T-cell (primary cell): ENCODE results near the gene TAF11L5. TPM values are rescaled to one million over a fixed set of nuclear protein-coding genes. Genes with fewer than 3 reads are reported as not detected.
"Not testable (repeated sequence)": the region's sequence is repeated elsewhere in the genome, so short reads cannot be mapped to it uniquely, and the experiment has no call there.

Experiments
- ATAC-seq, 4 experiments: fragments of 200-7000 bp in 3 of 4; fragments of 150-1000 bp in 1 of 4; cut with Tn5 transposase; replicated peaks in 1 of 4; 1 replicate in 3 of 4; 2 replicates in 1 of 4; pipeline ENCODE4 v1.10.0; 2021; ENCODE audit warnings: moderate library complexity in 3 of 4, mild to moderate bottlenecking in 2 of 4, moderate number of reproducible peaks in 1 of 4
- CTCF ChIA-PET, 2 donors: fragments of 300-600 bp; sonication (Branson Sonifier 250); formaldehyde crosslinking; loops; one replicate each; lab custom pipeline; 2022; ENCODE audit warnings: antibody characterized with exemption in 2 of 2; lab: Charles Lee
- POLR2A ChIA-PET, 2 donors: fragments of 300-600 bp; sonication (Branson Sonifier 250); formaldehyde crosslinking; loops; one replicate each; lab custom pipeline; 2022; ENCODE audit warnings: antibody characterized with exemption in 2 of 2; lab: Charles Lee
- DNase-seq, 35 experiments: peaks; one replicate each; pipeline versions ENCODE4 v3.0.0 to v3.0.0-alpha.2; 2013 to 2023
- H3K27ac ChIP-seq: one replicate; pipeline ENCODE4 v1.5.1; 2013; ENCODE audit warnings: low read length
- H3K27me3 ChIP-seq, 2 experiments: replicated peaks in 1 of 2; 1 replicate in 1 of 2; 2 replicates in 1 of 2; pipeline versions ENCODE4 v1.6.1 to v1.7.0; 2013; ENCODE audit warnings: low read length in 1 of 2, mixed read lengths in 1 of 2; ENCODE audit not compliant: control insufficient read depth in 2 of 2, insufficient read depth in 2 of 2; ENCODE audit errors: extremely low read depth in 1 of 2
- H3K36me3 ChIP-seq, 2 donors: 1 replicate in 1 of 2; 2 replicates in 1 of 2; pipeline versions ENCODE4 v1.6.1 to v1.7.0; 2013; ENCODE audit warnings: low read length in 1 of 2; ENCODE audit not compliant: control insufficient read depth in 2 of 2, insufficient read depth in 1 of 2; ENCODE audit errors: extremely low read depth in 1 of 2
- H3K4me1 ChIP-seq, 2 experiments: 1 replicate in 1 of 2; 2 replicates in 1 of 2; pipeline versions ENCODE4 v1.6.1 to v1.7.0; 2013; ENCODE audit warnings: low read length in 2 of 2, mixed read lengths in 1 of 2; ENCODE audit not compliant: insufficient read depth in 2 of 2, control insufficient read depth in 1 of 2; ENCODE audit errors: extremely low read depth in 1 of 2
- H3K4me3 ChIP-seq, 2 donors: 1 replicate in 1 of 2; 2 replicates in 1 of 2; pipeline versions ENCODE4 v1.5.1 to v1.7.0; 2013; ENCODE audit warnings: mild to moderate bottlenecking in 2 of 2, low read length in 1 of 2, moderate library complexity in 1 of 2; ENCODE audit not compliant: control insufficient read depth in 1 of 2; ENCODE audit errors: extremely low read depth in 1 of 2
- H3K9me3 ChIP-seq: 2 replicates; pipeline ENCODE4 v1.7.0; 2013
- H3K27ac Mint-ChIP-seq, 2 donors: one replicate each; pipeline ENCODE4 v1.8.0; 2020 to 2021; ENCODE audit warnings: mild to moderate bottlenecking in 2 of 2, mixed read lengths in 2 of 2
- H3K27me3 Mint-ChIP-seq, 2 donors: one replicate each; pipeline ENCODE4 v1.8.0; 2021 to 2022; ENCODE audit warnings: mixed read lengths in 2 of 2
- H3K36me3 Mint-ChIP-seq: one replicate; pipeline ENCODE4 v1.8.0; 2021; ENCODE audit warnings: mixed read lengths
- H3K4me1 Mint-ChIP-seq, 3 donors: one replicate each; pipeline ENCODE4 v1.8.0; 2020 to 2022; ENCODE audit warnings: mixed read lengths in 3 of 3, mild to moderate bottlenecking in 1 of 3
- H3K4me3 Mint-ChIP-seq, 3 donors: one replicate each; pipeline ENCODE4 v1.8.0; 2020 to 2022; ENCODE audit warnings: mild to moderate bottlenecking in 3 of 3, mixed read lengths in 3 of 3, moderate library complexity in 3 of 3
- H3K9me3 Mint-ChIP-seq, 3 donors: one replicate each; pipeline ENCODE4 v1.8.0; 2020 to 2022; ENCODE audit warnings: mixed read lengths in 3 of 3
- WGBS: methylation state at CpG from one replicate; pipeline ENCODE4 v1.1.5; 2013; ENCODE audit warnings: missing lambda C conversion rate; ENCODE audit not compliant: insufficient coverage; 5-methylcytosine and 5-hydroxymethylcytosine counted together
- total RNA-seq, 35 experiments: library from RNA in 6 of 35; stranded (reverse) in 6 of 35; fragments of 120-200 nt in 1 of 35; gene quantifications; one replicate each; pipeline versions ENCODE4 v1.2.1 to v1.2.4 and lab custom pipeline; 2013 to 2026

The TAF11L5 gene
- not detected for total RNA-seq
- not detected for total RNA-seq (2013)
- 0 reads per million in 29 experiments for total RNA-seq (lab: John Stamatoyannopoulos, UW)

GRCh38 chr5:17524935-17525334 lies at the start of gene TAF11L5:
Gene TAF11L5 (plus strand): TSS chr5:17525235.
- POLR2A ChIA-PET, CTCF ChIA-PET, H3K36me3 ChIP-seq: not testable (repeated sequence)

GRCh38 chr5:17477043-17477442 lies 48.0 kb upstream of the TAF11L5 start:
- no peaks in the 10 kb centered on the region for H3K27me3 Mint-ChIP-seq

More at GRCh38 chr5:17524935-17525334, at the start of gene TAF11L5:
- not testable (repeated sequence) for H3K27me3 ChIP-seq, H3K9me3 Mint-ChIP-seq, H3K27me3 Mint-ChIP-seq, H3K27ac ChIP-seq, H3K4me1 Mint-ChIP-seq, ATAC-seq, H3K4me1 ChIP-seq, DNase-seq, H3K27ac Mint-ChIP-seq, H3K4me3 ChIP-seq, H3K36me3 Mint-ChIP-seq, H3K9me3 ChIP-seq, H3K4me3 Mint-ChIP-seq
- no CpG with 5 or more reads among the region's 15 CpGs for whole genome bisulfite sequencing

GRCh38 chr5:17477573-17478265 lies 47.3 kb upstream of the TAF11L5 start:
- ChIA-PET CTCF (no interaction called here), POLR2A (no interaction called here)
- no peaks in the 10 kb centered on the region for H3K4me1 ChIP-seq
- Mint-ChIP-seq H3K9me3 (peaks cover 0 to 7% (median 3%) of the 10 kb centered on the region in 3 donors), H3K27me3 (no peaks in the 10 kb centered on the region), H3K27ac (no peak overlapping the region), H3K36me3 (no peaks in the 10 kb centered on the region), H3K4me1 (no peaks in the 10 kb centered on the region), H3K4me3 (no peak overlapping the region)
- WGBS, result 88% methylated on average over 2 of the region's 7 CpGs
- no peaks in the 10 kb centered on the region for H3K9me3 ChIP-seq
- DNase-seq (no peak), ATAC-seq (no peak)
- no peaks in the 10 kb centered on the region for H3K36me3 ChIP-seq
- H3K4me3 ChIP-seq, result no peak overlapping the region
- H3K27ac ChIP-seq, result no peak overlapping the region
- H3K27me3 ChIP-seq, result no peaks in the 10 kb centered on the region

More at GRCh38 chr5:17477043-17477442, 48.0 kb upstream of the TAF11L5 start:
- Mint-ChIP-seq H3K4me3 (no peak overlapping the region), H3K4me1 (no peaks in the 10 kb centered on the region), H3K36me3 (no peaks in the 10 kb centered on the region), H3K9me3 (peaks cover 0 to 9% (median 6%) of the 10 kb centered on the region in 3 donors), H3K27ac (no peak overlapping the region)
- no peaks in the 10 kb centered on the region for H3K9me3 ChIP-seq
- ATAC-seq (no peak), DNase-seq (no peak)
- H3K27me3 ChIP-seq, result no peaks in the 10 kb centered on the region
- H3K36me3 ChIP-seq, result no peaks in the 10 kb centered on the region
- H3K4me1 ChIP-seq, result no peaks in the 10 kb centered on the region
- CTCF ChIA-PET, result interaction anchor here in 1 of 2 donors (0.6 kb wide), 2 partner anchors 39 to 249 kb away, joined by 3 to 6 read pairs; no protein-coding TSS in a partner anchor
- WGBS, result no CpG with 5 or more reads among the region's 3 CpGs
- H3K27ac ChIP-seq, result no peak overlapping the region
- POLR2A ChIA-PET, result no interaction called here
- no peak overlapping the region for H3K4me3 ChIP-seq

- CTCF ChIA-PET, result no interaction called here
- Histone ChIP-seq H3K27ac (no peak overlapping the region), H3K9me3 (no peaks in the 10 kb centered on the region), H3K4me1 (no peaks in the 10 kb centered on the region), H3K36me3 (no peaks in the 10 kb centered on the region), H3K4me3 (no peak overlapping the region), H3K27me3 (no peaks in the 10 kb centered on the region)
- DNase-seq (no peak), ATAC-seq (no peak)
- no CpG with 5 or more reads among the region's 4 CpGs for WGBS
- POLR2A ChIA-PET, result no interaction called here
- Mint-ChIP-seq H3K4me1 (no peaks in the 10 kb centered on the region), H3K4me3 (no peak overlapping the region), H3K9me3 (peaks cover 0 to 3% (median 0%) of the 10 kb centered on the region in 3 donors), H3K27me3 (no peaks in the 10 kb centered on the region), H3K36me3 (no peaks in the 10 kb centered on the region), H3K27ac (no peak overlapping the region)
Observed at GRCh38 chr5:17481378-17481777, 43.7 kb upstream of the TAF11L5 start.

- Mint-ChIP-seq H3K27ac (no peak overlapping the region), H3K9me3 (peaks cover 0 to 3% (median 0%) of the 10 kb centered on the region in 3 donors), H3K4me1 (no peaks in the 10 kb centered on the region), H3K27me3 (no peaks in the 10 kb centered on the region), H3K4me3 (no peak overlapping the region), H3K36me3 (no peaks in the 10 kb centered on the region)
- ATAC-seq (no peak), DNase-seq (no peak)
- no peaks in the 10 kb centered on the region for H3K27me3 ChIP-seq
- H3K9me3 ChIP-seq, result no peaks in the 10 kb centered on the region
- no peak overlapping the region for H3K27ac ChIP-seq
- no CpG with 5 or more reads among the region's 2 CpGs for WGBS
- ChIA-PET CTCF (interaction anchor here in 1 of 2 donors (0.7 kb wide), 1 partner anchor 29 kb away, joined by 5 read pairs; no protein-coding TSS in a partner anchor), POLR2A (interaction anchor here in 1 of 2 donors (0.6 kb wide), 1 partner anchor 36 kb away, joined by 7 read pairs; no protein-coding TSS in a partner anchor)
- no peaks in the 10 kb centered on the region for H3K4me1 ChIP-seq
- no peak overlapping the region for H3K4me3 ChIP-seq
- H3K36me3 ChIP-seq, result no peaks in the 10 kb centered on the region
Observed at GRCh38 chr5:17482790-17483189, 42.2 kb upstream of the TAF11L5 start.

- POLR2A ChIA-PET, result interaction anchor here in 1 of 2 donors (0.5 kb wide), 1 partner anchor 910 kb away, joined by 4 read pairs; no protein-coding TSS in a partner anchor
- H3K27me3 Mint-ChIP-seq, H3K4me1 Mint-ChIP-seq, H3K4me3 ChIP-seq, H3K27ac ChIP-seq, CTCF ChIA-PET, H3K27me3 ChIP-seq, ATAC-seq, H3K9me3 ChIP-seq, H3K4me3 Mint-ChIP-seq, H3K4me1 ChIP-seq, DNase-seq, H3K36me3 Mint-ChIP-seq, H3K36me3 ChIP-seq, H3K27ac Mint-ChIP-seq: not testable (repeated sequence)
- H3K9me3 Mint-ChIP-seq, result peaks cover 0 to 11% (median 3%) of the 10 kb centered on the region in 3 donors
- WGBS, result 93% methylated on average over 4 of the region's 10 CpGs
Observed at GRCh38 chr5:17486464-17487173, 38.4 kb upstream of the TAF11L5 start.
